GM23248 (cell line): ENCODE data around the gene SLC15A4.

Source experiments
- EZH2 ChIP-seq: fragments of 200-600 bp; sonication (generic); IDR thresholded peaks from 2 replicates; pipeline ENCODE4 v1.6.1; 2018; ENCODE audit warnings: antibody characterized with exemption, mild to moderate bottlenecking; ENCODE audit not compliant: insufficient read depth, poor library complexity, severe bottlenecking
- EZH2phosphoT487 ChIP-seq: fragments of 200-600 bp; sonication (generic); IDR thresholded peaks from 2 replicates; pipeline ENCODE4 v1.6.1; 2018; ENCODE audit warnings: antibody characterized with exemption, moderate library complexity, mild to moderate bottlenecking, low read depth; ENCODE audit not compliant: insufficient read depth

DNA sequence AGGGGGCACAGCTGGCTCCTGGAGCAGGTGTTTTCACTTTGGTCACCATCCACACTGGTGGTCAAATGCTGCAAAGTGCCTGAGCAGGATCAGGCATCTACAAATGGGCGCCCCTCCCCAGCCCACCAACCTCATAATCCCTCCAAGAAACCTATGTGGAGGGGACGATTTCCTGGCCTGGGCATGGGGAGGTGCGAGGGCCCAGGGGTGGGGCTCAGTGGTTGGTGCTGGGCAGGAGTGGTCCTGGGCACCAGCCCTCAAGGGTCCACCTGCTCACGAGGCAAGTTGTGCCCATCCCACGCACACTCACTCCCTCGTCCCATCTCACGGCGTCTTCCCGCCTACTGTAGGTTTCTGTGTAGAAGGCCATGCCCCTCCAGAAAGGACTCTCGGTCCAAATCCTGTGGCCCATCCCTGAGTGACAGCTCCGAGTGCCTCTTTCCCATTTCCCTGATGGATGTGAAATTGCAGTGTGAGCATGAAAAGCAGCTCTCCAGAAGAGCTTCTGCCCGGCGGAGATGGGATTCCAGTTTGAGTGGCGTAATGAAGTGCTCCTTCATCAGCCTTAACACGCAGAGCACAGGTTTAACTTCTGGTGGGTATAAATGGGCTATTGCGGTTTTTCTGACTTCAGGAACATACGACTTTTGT is 36.9 kb downstream of the SLC15A4 start:
- TF ChIP-seq EZH2 (no peak), EZH2phosphoT487 (no peak)
